Stomach (tissue), 9 donors: ENCODE measurements around the gene GPLD1. TPM values are rescaled to one million over a fixed set of nuclear protein-coding genes. Genes with fewer than 3 reads are reported as not detected.

Experiments
- DNase-seq, 2 donors: peaks; one replicate each; pipeline versions ENCODE4 v3.0.0 to v3.0.0-alpha.2; 2013 to 2019
- H3K27ac ChIP-seq, 5 donors: fragments of 200-600 bp in 4 of 5; sonication (generic) in 4 of 5; one replicate each; pipeline ENCODE4 v1.5.1; 2013 to 2019; ENCODE audit warnings: mild to moderate bottlenecking in 1 of 5, moderate library complexity in 1 of 5
- H3K27me3 ChIP-seq, 3 donors: fragments of 200-600 bp; sonication (generic); one replicate each; pipeline ENCODE4 v1.5.1; 2017 to 2019; ENCODE audit warnings: mixed run types in 1 of 3
- H3K36me3 ChIP-seq, 4 donors: fragments of 200-600 bp; sonication (generic); 1 replicate in 3 of 4; 2 replicates in 1 of 4; pipeline ENCODE4 v1.5.1; 2016 to 2019
- H3K4me1 ChIP-seq, 4 donors: fragments of 200-600 bp; sonication (generic); one replicate each; pipeline ENCODE4 v1.5.1; 2016 to 2019
- H3K4me3 ChIP-seq, 4 donors: fragments of 200-600 bp; sonication (generic) in 3 of 4; one replicate each; pipeline ENCODE4 v1.5.1; 2016 to 2019; ENCODE audit warnings: mild to moderate bottlenecking in 1 of 4
- H3K9me3 ChIP-seq, 4 donors: fragments of 200-600 bp; sonication (generic); one replicate each; pipeline ENCODE4 v1.5.1; 2016 to 2019
- EP300 ChIP-seq: sonication (generic); formaldehyde crosslinking; IDR thresholded peaks from one replicate; pipeline ENCODE4 v1.6.1; 2017; ENCODE audit warnings: antibody characterized with exemption
- POLR2A ChIP-seq, 4 donors: fragments of 450-650 bp; IDR thresholded peaks; one replicate each; pipeline ENCODE4 v1.6.1; 2016; ENCODE audit warnings: antibody characterized with exemption in 4 of 4, control low read depth in 2 of 4, mild to moderate bottlenecking in 1 of 4, moderate library complexity in 1 of 4
- POLR2AphosphoS5 ChIP-seq, 3 donors: sonication (generic); formaldehyde crosslinking; IDR thresholded peaks; one replicate each; pipeline ENCODE4 v1.6.1; 2016; ENCODE audit warnings: antibody characterized with exemption in 3 of 3
- WGBS, 5 donors: extraction: QIAGEN DNeasy Blood & Tissue Kit in 3 of 5; methylation state at CpG; one replicate each; pipeline versions ENCODE4 v1.1.5 to v1.1.7; 2013 to 2018; 5-methylcytosine and 5-hydroxymethylcytosine counted together
- intact Hi-C: fragments of 100-400 bp; cut with DNase I; formaldehyde crosslinking; loops from one replicate; pipeline ENCODE4 v1.15.1; 2023; ENCODE audit warnings: low total_unique reads
- polyA plus RNA-seq, 3 donors: library from polyadenylated mRNA; stranded (reverse); fragments of 200-250 nt; gene quantifications; one replicate each; pipeline ENCODE4 v1.2.3, GENCODE V29; 2013
- total RNA-seq, 5 donors: library from RNA; depleted of rRNA; stranded (reverse); fragments of >200 nt; gene quantifications; one replicate each; pipeline versions ENCODE4 v1.1.0 to v1.2.3, GENCODE V29; 2014 to 2016
- TF ChIP-seq, protein P1 (sequence below), 7 experiments: fragments of 450-650 bp in 4 of 7; fragments of 200-600 bp in 3 of 7; sonication (generic) in 3 of 7; IDR thresholded peaks; one replicate each; pipeline ENCODE4 v1.5.1; 2016 to 2019; ENCODE audit warnings: antibody characterized with exemption in 7 of 7, control low read depth in 2 of 7, mild to moderate bottlenecking in 1 of 7
- donor health status: healthy with polysubstance abuse.
- donor health status: Bipolar disorder and iron deficiency.
- donor health status: healthy.

GPLD1 gene
- total and polyA plus RNA-seq, 8 donors: 0.18 to 2.8 (median 0.44) TPM; not detected in 2

- H3K4me1 ChIP-seq: no peaks in the 10 kb centered on the region
- H3K4me3 ChIP-seq: no peak overlapping the region
- 50 to 66% (median 55%) methylated on average over 5 of the region's 5 CpGs for WGBS, 5 donors
- no peak overlapping the region for H3K27ac ChIP-seq
- H3K27me3 ChIP-seq: no peaks in the 10 kb centered on the region
- intact Hi-C loops: no loop called here
- no peaks in the 10 kb centered on the region for H3K9me3 ChIP-seq
- H3K36me3 ChIP-seq: peaks cover 0 to 28% (median 0%) of the 10 kb centered on the region in 4 donors
- DNase-seq: peak in 1 of 2 donors; percentile 72
- no peak for TF ChIP-seq EP300
- TF ChIP-seq, protein P1, sequence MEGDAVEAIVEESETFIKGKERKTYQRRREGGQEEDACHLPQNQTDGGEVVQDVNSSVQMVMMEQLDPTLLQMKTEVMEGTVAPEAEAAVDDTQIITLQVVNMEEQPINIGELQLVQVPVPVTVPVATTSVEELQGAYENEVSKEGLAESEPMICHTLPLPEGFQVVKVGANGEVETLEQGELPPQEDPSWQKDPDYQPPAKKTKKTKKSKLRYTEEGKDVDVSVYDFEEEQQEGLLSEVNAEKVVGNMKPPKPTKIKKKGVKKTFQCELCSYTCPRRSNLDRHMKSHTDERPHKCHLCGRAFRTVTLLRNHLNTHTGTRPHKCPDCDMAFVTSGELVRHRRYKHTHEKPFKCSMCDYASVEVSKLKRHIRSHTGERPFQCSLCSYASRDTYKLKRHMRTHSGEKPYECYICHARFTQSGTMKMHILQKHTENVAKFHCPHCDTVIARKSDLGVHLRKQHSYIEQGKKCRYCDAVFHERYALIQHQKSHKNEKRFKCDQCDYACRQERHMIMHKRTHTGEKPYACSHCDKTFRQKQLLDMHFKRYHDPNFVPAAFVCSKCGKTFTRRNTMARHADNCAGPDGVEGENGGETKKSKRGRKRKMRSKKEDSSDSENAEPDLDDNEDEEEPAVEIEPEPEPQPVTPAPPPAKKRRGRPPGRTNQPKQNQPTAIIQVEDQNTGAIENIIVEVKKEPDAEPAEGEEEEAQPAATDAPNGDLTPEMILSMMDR (IDR thresholded peaks at IDR 0.05): no peak
- TF ChIP-seq POLR2A (IDR thresholded peaks at IDR 0.05): no peak
- TF ChIP-seq POLR2AphosphoS5 (IDR thresholded peaks at IDR 0.05): no peak
These were observed 35.4 kb upstream of the GPLD1 start for GRCh38 chr6:24524805-24525204.

GRCh38 chr6:24524329-24524728 lies 35.0 kb upstream of the GPLD1 start:
- Histone ChIP-seq H3K27ac (no peak overlapping the region), H3K4me1 (no peaks in the 10 kb centered on the region), H3K36me3 (peaks cover 0 to 28% (median under 1%) of the 10 kb centered on the region in 4 donors), H3K27me3 (no peaks in the 10 kb centered on the region), H3K4me3 (no peak overlapping the region), H3K9me3 (no peaks in the 10 kb centered on the region)
- 79 to 90% (median 89%) methylated on average over 3 of the region's 3 CpGs for WGBS, 5 donors
- no peak for DNase-seq
- TF ChIP-seq, protein P1 (IDR thresholded peaks at IDR 0.05): no peak
- no peak for TF ChIP-seq POLR2AphosphoS5 (IDR thresholded peaks at IDR 0.05)
- TF ChIP-seq POLR2A (IDR thresholded peaks at IDR 0.05): no peak
- no peak for TF ChIP-seq EP300
- intact Hi-C loops: no loop called here

DNA sequence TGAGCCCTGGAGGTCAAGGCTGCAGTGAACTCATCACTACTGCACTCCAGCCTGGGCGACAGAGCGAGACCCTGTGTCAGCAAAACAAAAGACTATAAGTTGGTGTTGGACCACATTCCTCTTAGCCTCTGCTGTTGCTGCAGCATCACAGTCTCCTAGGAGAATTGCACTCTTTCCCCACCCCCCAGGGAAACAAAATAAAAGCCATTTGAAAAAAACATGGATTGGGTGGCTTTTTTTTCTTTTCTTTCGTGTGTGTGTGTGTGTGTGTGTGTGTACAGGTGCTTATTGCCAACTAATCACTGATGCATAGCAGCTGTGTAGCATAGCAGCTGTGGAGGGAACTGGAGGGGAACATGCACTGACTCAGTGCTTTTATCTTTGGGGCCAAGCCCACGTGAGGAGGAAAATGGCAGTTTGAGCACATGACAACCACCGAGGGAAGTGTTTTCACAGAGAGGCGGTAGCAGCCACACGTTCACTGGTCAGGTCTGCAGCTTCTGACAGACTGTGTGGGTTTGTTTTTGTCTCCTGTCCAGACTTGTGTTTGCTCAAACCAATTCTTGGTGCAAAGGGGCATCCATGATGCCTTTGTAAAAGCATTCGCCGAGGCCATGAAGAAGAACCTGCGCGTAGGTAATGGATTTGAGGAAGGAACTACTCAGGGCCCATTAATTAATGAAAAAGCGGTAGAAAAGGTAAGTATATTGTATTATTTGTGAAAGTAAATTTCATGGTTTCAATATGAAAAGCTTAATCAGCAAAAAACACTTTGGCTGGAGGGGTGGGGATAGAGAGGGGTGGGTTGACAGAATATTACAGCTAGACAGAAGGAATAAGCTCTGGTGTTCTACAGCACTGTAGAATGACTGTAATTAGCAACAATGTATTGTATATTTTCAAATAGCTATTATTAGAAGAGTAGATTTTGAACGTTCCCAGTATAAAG lies 33.1 kb upstream of the GPLD1 start:
- Histone ChIP-seq H3K36me3 (peaks cover 0 to 27% (median 3%) of the 10 kb centered on the region in 4 donors), H3K27ac (no peak overlapping the region), H3K27me3 (no peaks in the 10 kb centered on the region), H3K4me1 (no peaks in the 10 kb centered on the region), H3K9me3 (no peaks in the 10 kb centered on the region), H3K4me3 (no peak overlapping the region)
- WGBS, 5 donors: 74 to 82% (median 77%) methylated on average over 13 of the region's 13 CpGs
- DNase-seq: peak in 1 of 2 donors; percentile 68
- intact Hi-C loops: no loop called here
- TF ChIP-seq, protein P1 (IDR thresholded peaks at IDR 0.05): no peak
- TF ChIP-seq EP300: no peak
- no peak for TF ChIP-seq POLR2A (IDR thresholded peaks at IDR 0.05)

DNA sequence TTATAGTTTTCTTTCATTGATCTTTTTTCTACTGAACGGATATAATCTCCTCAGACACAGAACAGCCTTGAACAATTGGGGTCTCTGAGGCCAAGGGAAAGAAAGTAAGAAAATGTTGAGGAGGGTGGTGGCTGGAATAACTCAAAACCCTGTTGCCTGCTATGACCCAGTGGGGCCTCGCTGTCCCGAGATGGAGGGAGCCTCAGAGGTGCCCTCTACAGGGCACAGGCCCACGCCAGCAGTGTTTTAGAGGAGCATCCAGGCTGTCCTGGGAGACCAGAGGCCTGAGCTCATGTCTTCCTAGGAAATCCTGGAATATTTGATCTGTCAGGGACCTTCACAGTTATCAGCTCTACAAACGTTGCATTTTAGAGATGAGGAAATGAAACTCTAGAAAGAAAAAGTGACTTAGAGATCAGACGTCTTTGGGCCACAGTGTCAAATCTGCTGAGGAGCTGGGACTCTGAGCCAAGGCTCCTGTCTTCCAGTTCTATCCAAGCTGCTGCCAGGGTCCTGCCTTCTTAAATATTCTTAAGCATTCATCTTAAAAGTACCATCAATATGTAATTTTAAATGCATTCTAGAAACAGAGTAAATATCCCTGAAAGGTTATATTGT lies 31.7 kb upstream of the GPLD1 start:
- H3K9me3 ChIP-seq: no peaks in the 10 kb centered on the region
- H3K4me1 ChIP-seq: no peaks in the 10 kb centered on the region
- intact Hi-C loops: no loop called here
- no peak overlapping the region for H3K4me3 ChIP-seq
- 35 to 41% (median 40%) methylated on average over 6 of the region's 6 CpGs for WGBS, 5 donors
- DNase-seq: peak; percentile 55 to 56
- H3K36me3 ChIP-seq: peaks cover 0 to 39% (median 3%) of the 10 kb centered on the region in 4 donors
- H3K27ac ChIP-seq: no peak overlapping the region
- H3K27me3 ChIP-seq: no peaks in the 10 kb centered on the region
- TF ChIP-seq EP300: no peak
- TF ChIP-seq POLR2A (IDR thresholded peaks at IDR 0.05): no peak
- TF ChIP-seq, protein P1 (IDR thresholded peaks at IDR 0.05): peak in 4 of 7 experiments; percentile 18 to 43 (median 32)
